GM12892 (cell line): ENCODE measurements around the gene VSTM4.

Experiments used
- DNase-seq: peaks from one replicate; pipeline ENCODE4 v3.0.0; 2011; ENCODE audit not compliant: insufficient read length
- FAIRE-seq: peaks from 2 replicates; lab custom pipeline; 2011; peaks lifted over from hg19 to GRCh38; lab: Jason Lieb, UNC
- POLR2A ChIP-seq: IDR thresholded peaks from 2 replicates; pipeline ENCODE4 v1.6.1; 2011; ENCODE audit warnings: low read depth, low read length, control low read depth
- POLR2AphosphoS5 ChIP-seq: IDR thresholded peaks from 2 replicates; pipeline ENCODE4 v1.6.1; 2011; ENCODE audit warnings: low read depth, low read length, control low read depth
- TAF1 ChIP-seq: IDR thresholded peaks from 2 replicates; pipeline ENCODE4 v1.6.1; 2011; ENCODE audit warnings: low read depth, mild to moderate bottlenecking, control low read depth, low read length, borderline replicate concordance

Gene VSTM4

GRCh38 chr10:49044293-49045193 is 70.8 kb downstream of the VSTM4 start:
- FAIRE-seq (no peak), DNase-seq (no peak)
- no peak for TF ChIP-seq TAF1
- TF ChIP-seq POLR2AphosphoS5: no peak
- no peak for TF ChIP-seq POLR2A

GRCh38 chr10:49040601-49041000 is 74.7 kb downstream of the VSTM4 start:
- FAIRE-seq: no peak
- no peak for DNase-seq

GRCh38 chr10:49039409-49039808 is 75.9 kb downstream of the VSTM4 start:
- DNase-seq (no peak), FAIRE-seq (no peak)
- TF ChIP-seq TAF1 (no peak), POLR2AphosphoS5 (no peak)

More at GRCh38 chr10:49040601-49041000, 74.7 kb downstream of the VSTM4 start:
- TF ChIP-seq POLR2A (no peak), POLR2AphosphoS5 (no peak), TAF1 (no peak)

GRCh38 chr10:49038711-49039110 is 76.6 kb downstream of the VSTM4 start:
- FAIRE-seq: no peak
- no peak for DNase-seq
- no peak for TF ChIP-seq POLR2AphosphoS5
- no peak for TF ChIP-seq POLR2A
- no peak for TF ChIP-seq TAF1

GRCh38 chr10:49037187-49037586 is 78.1 kb downstream of the VSTM4 start:
- no peak for DNase-seq
- TF ChIP-seq POLR2AphosphoS5: no peak
- TF ChIP-seq POLR2A: no peak
- TF ChIP-seq TAF1: no peak
- FAIRE-seq: no peak

GRCh38 chr10:49036638-49037037 is 78.7 kb downstream of the VSTM4 start:
- FAIRE-seq (no peak), DNase-seq (no peak)
- TF ChIP-seq TAF1: no peak
- no peak for TF ChIP-seq POLR2A
- TF ChIP-seq POLR2AphosphoS5: no peak

GRCh38 chr10:49035920-49036319 is 79.4 kb downstream of the VSTM4 start:
- DNase-seq (no peak), FAIRE-seq (no peak)
- TF ChIP-seq POLR2A (no peak), POLR2AphosphoS5 (no peak), TAF1 (no peak)

GRCh38 chr10:49034925-49035324 is 80.4 kb downstream of the VSTM4 start:
- DNase-seq (no peak), FAIRE-seq (no peak)
- no peak for TF ChIP-seq POLR2A
- TF ChIP-seq TAF1: no peak
- TF ChIP-seq POLR2AphosphoS5: no peak

- no peak for FAIRE-seq
- DNase-seq: no peak
- no peak for TF ChIP-seq TAF1
- no peak for TF ChIP-seq POLR2AphosphoS5
- TF ChIP-seq POLR2A: no peak
Observed at GRCh38 chr10:49033939-49034338, 81.4 kb downstream of the VSTM4 start.

- FAIRE-seq (no peak), DNase-seq (no peak)
- no peak for TF ChIP-seq TAF1
- no peak for TF ChIP-seq POLR2A
- TF ChIP-seq POLR2AphosphoS5: no peak
Observed at GRCh38 chr10:49029666-49030065, 85.7 kb downstream of the VSTM4 start.

GRCh38 chr10:49028639-49029038 is 86.7 kb downstream of the VSTM4 start:
- DNase-seq: no peak
- TF ChIP-seq POLR2AphosphoS5: no peak
- TF ChIP-seq TAF1: no peak
- TF ChIP-seq POLR2A: no peak
- FAIRE-seq: no peak

- FAIRE-seq (no peak), DNase-seq (no peak)
- TF ChIP-seq POLR2A: no peak
- no peak for TF ChIP-seq TAF1
- no peak for TF ChIP-seq POLR2AphosphoS5
Observed at GRCh38 chr10:49025347-49025983, 89.9 kb downstream of the VSTM4 start.
